GM19240 (cell line): ENCODE results near the gene ZMIZ1.

ENCODE experiments used
- DNase-seq: peaks from one replicate; pipeline ENCODE4 v3.0.0; 2011; ENCODE audit warnings: low spot score; ENCODE audit not compliant: insufficient read length

ZMIZ1 gene

GRCh38 chr10:79136236-79137005, 67.7 kb downstream of the ZMIZ1 start:
- DNase-seq, result no peak

- DNase-seq, result no peak
These were observed 68.6 kb downstream of the ZMIZ1 start for GRCh38 chr10:79137300-79137756.

DNA sequence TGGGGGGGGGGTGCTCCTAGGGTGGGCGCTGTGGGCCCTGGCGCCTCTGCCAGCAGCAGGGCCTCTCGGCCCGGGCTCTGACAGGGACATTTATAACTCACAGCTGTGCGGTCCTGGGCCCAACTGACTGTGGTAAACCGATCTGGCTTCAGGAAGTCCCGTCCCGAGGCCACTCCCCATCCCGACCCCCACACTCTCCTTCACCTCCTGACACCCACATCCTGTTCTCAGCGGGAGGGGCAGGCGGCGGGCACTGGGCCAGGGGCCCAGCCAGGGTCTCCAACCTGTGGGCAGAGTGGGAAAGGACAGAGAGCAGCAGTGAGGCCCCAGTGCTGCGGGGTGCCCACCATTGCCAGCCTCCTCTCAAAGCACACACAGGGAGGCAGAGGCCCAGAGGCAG, 69.1 kb downstream of the ZMIZ1 start:
- DNase-seq, result peak; percentile 76

DNA sequence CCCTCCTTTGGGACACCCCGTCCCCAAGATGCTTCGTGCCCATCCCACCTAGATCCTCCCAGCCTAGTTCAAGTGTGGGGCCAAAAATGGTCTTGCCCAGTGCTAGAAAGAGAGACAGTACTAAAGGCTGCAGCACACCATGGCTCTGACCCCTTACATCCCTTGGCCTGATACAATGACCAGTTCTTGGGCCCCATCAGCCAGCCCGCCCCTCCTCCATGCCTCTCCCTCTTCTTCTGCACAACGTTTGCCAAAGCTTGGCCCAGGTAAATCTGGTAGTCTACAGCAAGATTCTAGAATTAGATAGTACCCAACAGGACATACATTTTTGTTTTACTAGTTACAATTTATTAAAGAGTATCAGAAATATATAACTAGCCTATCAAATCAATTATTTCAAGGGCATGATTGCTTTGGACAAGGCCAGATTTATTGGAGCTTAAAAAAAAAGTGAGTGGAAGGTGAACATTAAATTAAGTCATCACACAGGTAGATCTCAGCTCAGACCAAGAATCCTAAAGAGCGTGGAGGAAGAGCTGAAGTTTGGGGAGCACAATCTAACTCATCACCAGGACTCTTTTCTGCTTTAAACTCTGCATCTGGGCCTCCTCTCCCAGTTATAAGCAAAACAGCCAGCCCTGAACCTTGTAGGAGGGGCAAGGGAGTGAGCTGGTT, 69.8 kb downstream of the ZMIZ1 start:
- DNase-seq, result no peak

DNA sequence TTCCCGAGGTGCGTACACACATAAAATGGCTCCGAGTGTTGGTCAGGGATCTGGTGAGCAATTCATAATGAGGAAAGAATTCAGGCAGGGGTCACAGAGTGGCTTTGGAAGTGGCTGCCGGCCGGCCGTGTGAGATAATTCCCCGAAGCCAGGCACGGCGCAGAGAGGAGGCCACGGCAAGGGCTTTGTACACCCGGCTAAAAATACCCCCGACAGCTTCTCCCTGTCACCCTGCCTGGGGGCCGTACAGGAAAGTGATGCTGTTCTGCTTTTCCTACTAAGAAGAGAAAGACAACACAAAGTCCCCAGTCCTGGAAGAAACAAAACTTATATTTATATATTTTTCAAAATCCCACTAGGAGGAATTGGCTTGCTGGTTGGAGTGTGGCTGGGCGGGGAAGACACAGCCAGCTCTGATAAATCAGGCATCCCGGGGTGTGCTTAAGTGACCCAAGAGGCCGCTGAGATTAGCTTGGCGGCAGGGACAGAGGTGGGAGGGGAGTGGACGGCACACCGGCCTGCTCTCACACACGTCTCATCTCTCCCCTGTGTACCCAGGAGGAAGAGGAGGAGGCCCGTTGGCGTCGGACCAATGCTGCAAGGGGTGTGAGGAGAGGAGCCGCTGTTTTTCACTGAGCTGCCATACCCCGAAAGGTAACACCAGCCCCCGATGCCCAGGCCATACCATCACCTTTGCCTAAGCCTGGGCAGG, 70.5 kb downstream of the ZMIZ1 start:
- no peak for DNase-seq

- DNase-seq, result no peak
These were observed 71.5 kb downstream of the ZMIZ1 start for GRCh38 chr10:79140085-79140793.

GRCh38 chr10:79140855-79141254, 72.1 kb downstream of the ZMIZ1 start:
- no peak for DNase-seq

DNA sequence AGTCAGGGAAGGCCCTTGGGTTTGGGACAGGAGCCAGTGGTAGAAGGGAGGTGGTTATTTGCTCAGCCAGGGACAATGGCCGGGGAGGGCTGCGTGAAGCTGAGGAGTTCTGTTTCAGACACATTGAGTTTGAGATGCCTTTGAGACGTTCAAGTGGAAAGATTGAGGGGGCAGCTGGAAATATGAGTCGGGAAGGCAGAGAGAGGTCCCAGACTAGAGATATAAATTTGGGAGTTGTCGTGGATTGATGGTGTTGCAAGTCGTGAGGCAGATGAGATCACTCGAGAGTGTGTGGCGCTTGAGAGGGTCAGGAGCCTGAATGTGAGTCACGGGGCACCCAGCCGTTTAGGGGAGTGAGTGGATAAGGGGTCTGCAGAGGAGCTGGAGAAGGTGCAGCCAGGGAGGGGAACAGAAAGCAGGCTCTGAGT, 73.3 kb downstream of the ZMIZ1 start:
- DNase-seq, result no peak

- no peak for DNase-seq
These were observed 74.0 kb downstream of the ZMIZ1 start for GRCh38 chr10:79142522-79143309.

DNA sequence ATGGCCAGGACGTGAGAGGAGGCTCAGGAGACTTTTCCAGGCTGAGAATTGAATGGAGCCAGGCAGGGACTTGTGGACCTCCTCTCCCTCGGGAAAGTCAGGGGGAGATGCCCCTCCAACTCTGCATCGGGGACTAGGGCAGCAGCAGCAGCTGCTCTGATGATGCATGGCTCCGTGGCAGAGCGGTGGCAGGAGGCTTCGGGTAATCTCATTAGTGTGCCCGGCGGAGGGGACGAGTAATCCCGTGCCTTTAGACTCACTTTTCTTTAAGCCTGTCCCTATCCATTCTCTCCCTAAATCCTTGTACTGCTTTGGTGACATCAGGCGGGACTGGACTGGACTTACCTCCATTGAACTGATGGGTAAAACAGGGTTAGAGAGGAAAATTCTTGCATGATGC, 75.1 kb downstream of the ZMIZ1 start:
- DNase-seq, result no peak

GRCh38 chr10:79144351-79145173, 75.8 kb downstream of the ZMIZ1 start:
- no peak for DNase-seq

- DNase-seq, result no peak
These were observed 76.4 kb downstream of the ZMIZ1 start for GRCh38 chr10:79145174-79145483.

DNA sequence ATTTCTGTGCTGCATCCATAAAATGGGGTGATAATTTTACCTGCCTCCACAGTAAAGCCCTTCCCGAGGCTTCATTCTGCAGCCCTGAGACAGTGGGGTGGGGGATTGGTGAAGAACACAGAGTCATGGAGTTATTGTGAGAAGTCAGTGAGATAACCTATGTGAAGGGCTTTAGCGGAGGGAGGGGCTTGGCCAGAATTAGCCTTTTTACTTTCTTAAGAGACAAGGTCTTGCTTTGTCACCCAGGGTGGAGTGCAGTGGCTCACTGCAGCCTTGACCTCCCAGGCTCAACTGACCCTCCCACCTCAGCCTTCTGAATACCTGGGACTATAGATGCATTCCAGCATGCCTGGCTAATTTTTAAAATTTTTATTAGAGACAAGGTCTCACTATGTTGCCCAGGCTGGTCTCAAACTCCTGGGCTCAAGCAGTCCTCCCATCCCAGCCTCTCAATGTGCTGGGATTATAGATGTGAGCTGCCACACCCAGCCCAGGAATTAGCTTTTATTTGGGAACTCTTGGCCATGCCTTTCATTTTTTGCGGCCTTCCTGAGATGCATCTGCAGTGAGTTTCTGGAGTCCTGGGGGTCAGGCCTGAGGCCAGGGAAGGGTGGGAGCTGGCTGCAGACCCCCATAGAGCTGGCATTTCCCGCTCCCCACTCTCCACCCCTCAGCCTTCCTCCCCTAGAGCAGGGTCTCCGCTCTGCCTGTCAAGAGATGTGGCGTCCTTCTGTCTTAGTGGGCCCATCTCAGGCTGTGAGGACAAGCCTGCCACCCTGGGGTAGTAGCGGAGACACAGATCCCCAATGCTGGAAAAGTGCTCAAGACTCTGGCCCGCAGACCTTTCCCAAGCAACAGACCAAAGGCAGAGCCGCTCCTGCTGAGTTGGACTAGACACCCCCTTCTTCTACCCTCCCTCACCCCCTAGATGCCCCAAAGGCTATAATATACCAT, 77.0 kb downstream of the ZMIZ1 start:
- no peak for DNase-seq

- no peak for DNase-seq
These were observed 77.9 kb downstream of the ZMIZ1 start for GRCh38 chr10:79146611-79147130.

DNA sequence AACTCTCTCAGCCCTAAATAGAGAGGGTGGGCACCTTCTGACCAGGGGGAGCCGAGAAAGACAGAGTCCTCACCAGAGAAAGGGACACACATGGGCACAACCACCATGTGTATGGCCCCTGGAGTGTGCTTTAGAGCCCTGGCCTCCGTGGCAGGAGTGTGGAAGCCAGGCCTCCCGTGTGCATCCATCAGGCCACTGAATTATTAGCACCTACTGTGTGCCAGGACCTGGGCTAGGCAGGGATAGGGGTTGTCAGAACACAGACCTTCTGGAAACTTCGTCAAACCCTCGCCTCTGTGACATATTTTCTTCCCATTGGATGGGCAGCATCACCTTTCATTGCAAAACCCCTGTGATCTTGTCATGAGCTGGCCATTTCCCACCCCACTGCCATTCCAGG, 78.5 kb downstream of the ZMIZ1 start:
- no peak for DNase-seq

- no peak for DNase-seq
These were observed 79.2 kb downstream of the ZMIZ1 start for GRCh38 chr10:79147796-79148451.

DNA sequence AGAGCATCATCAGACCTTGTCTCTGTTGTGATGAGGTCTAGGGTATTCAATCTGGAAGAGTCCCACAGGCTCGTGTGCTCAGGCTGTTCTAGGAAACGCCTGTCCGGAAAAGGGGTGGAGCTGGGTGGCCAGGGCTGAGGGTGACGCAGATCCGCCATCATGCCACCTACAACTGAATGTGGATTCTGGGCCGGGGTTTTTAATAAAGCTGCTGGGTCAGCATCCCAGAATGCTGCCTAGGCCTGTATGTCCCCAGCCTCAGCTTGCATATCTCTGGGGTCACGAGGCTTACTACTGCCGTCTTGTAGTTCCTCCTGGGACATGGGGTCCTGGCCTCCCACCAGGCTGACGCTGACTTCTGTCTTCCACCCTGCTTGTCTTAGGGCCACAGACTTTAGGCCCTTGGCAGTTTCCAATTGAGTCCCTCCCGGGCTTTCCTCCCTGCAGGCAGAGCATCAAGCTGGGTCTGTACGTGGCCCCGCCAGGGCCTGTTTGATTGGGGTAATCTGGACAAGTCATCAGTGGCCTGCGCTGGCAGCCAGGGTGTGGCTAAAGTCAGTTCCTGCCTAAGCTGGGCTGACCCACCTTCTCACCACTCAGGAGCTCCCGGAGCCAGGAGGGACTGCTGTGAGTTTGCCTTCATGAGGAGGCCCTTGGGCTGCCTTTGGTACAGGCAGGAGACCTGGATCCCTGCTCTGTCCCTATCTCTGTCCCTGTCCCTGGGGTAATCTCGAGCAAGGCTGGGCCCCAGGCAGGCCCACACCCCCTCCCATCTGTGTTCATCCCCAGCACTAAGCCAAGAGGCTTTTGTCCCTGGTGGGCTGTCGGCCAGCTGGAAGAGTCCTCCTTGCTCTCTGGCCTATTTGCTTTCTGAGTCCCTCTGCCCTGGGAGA, 79.9 kb downstream of the ZMIZ1 start:
- no peak for DNase-seq
